HEK293 (cell line): Measurements from ENCODE around the gene CFAP46.

ENCODE experiments used
- CTCF ChIA-PET: fragments of 350-600 bp; formaldehyde crosslinking; extraction: SDS; loops from one replicate; lab custom pipeline; 2021; ENCODE audit warnings: antibody characterized with exemption; lab: Yijun Ruan, JAX
- POLR2A ChIA-PET: fragments of 300-600 bp; formaldehyde crosslinking; extraction: SDS; loops from one replicate; lab custom pipeline; 2020; ENCODE audit warnings: antibody characterized with exemption, inconsistent platforms; lab: Yijun Ruan, JAX
- H3K27ac ChIP-seq: fragments of 200-500 bp; sonication (Bioruptor generic); 2 replicates; pipeline ENCODE4 v1.5.1; 2014; ENCODE audit warnings: low read depth, low read length, control low read depth, inconsistent platforms; ENCODE audit errors: extremely low read depth
- H3K36me3 ChIP-seq, 2 experiments: fragments of 200-500 bp in 1 of 2; sonication (Bioruptor generic) in 1 of 2; 1 replicate in 1 of 2; 2 replicates in 1 of 2; pipeline ENCODE4 v1.5.1; 2014 to 2017; ENCODE audit warnings: inconsistent platforms in 2 of 2, low read length in 2 of 2; ENCODE audit not compliant: control insufficient read depth in 2 of 2, insufficient read depth in 1 of 2
- H3K4me1 ChIP-seq: fragments of 200-500 bp; sonication (Bioruptor generic); 2 replicates; pipeline ENCODE4 v1.5.1; 2014; ENCODE audit warnings: mild to moderate bottlenecking, low read length, inconsistent platforms; ENCODE audit not compliant: control insufficient read depth, insufficient read depth
- H3K4me3 ChIP-seq: 2 replicates; pipeline ENCODE4 v1.5.1; 2011; ENCODE audit warnings: low read depth, mild to moderate bottlenecking, control low read depth, low read length, moderate library complexity
- H3K9me3 ChIP-seq: fragments of 200-500 bp; sonication (Bioruptor generic); 2 replicates; pipeline ENCODE4 v1.5.1; 2014; ENCODE audit warnings: low read depth, low read length, inconsistent platforms; ENCODE audit not compliant: control insufficient read depth, insufficient read depth
- MEIS1 ChIP-seq: sonication (generic); formaldehyde crosslinking; IDR thresholded peaks from 2 replicates; pipeline ENCODE4 v1.8.1; 2022; ENCODE audit warnings: missing genetic modification reagents, mild to moderate bottlenecking, borderline replicate concordance
- YY2 ChIP-seq: fragments of 450-650 bp; formaldehyde crosslinking; IDR thresholded peaks from 2 replicates; pipeline ENCODE4 v1.5.1; 2016; ENCODE audit warnings: missing biosample characterization, missing genetic modification characterization
- ZBTB17 ChIP-seq: fragments of 450-650 bp; formaldehyde crosslinking; IDR thresholded peaks from 2 replicates; pipeline ENCODE4 v1.5.1; 2016; ENCODE audit warnings: missing biosample characterization, missing genetic modification characterization
- ZNF10 ChIP-seq: fragments of 450-650 bp; formaldehyde crosslinking; IDR thresholded peaks from 2 replicates; pipeline ENCODE4 v1.5.1; 2017; ENCODE audit warnings: missing biosample characterization, missing genetic modification characterization
- ZNF114 ChIP-seq: fragments of 450-650 bp; formaldehyde crosslinking; IDR thresholded peaks from 2 replicates; pipeline ENCODE4 v1.5.0; 2017; ENCODE audit warnings: missing biosample characterization, missing genetic modification characterization
- ZNF132 ChIP-seq: fragments of 450-650 bp; formaldehyde crosslinking; IDR thresholded peaks from 2 replicates; pipeline ENCODE4 v1.5.1; 2017; ENCODE audit warnings: missing biosample characterization, missing genetic modification characterization, borderline replicate concordance
- ZNF155 ChIP-seq: fragments of 450-650 bp; formaldehyde crosslinking; IDR thresholded peaks from 2 replicates; pipeline ENCODE4 v1.5.1; 2016; ENCODE audit warnings: missing biosample characterization, missing genetic modification characterization
- ZNF311 ChIP-seq: fragments of 450-650 bp; formaldehyde crosslinking; IDR thresholded peaks from 2 replicates; pipeline ENCODE4 v1.5.1; 2017; ENCODE audit warnings: missing biosample characterization, missing genetic modification characterization, borderline replicate concordance
- ZNF501 ChIP-seq: fragments of 450-650 bp; formaldehyde crosslinking; IDR thresholded peaks from 2 replicates; pipeline ENCODE4 v1.5.1; 2016; ENCODE audit warnings: missing biosample characterization, missing genetic modification characterization
- ZNF585B ChIP-seq: fragments of 450-650 bp; formaldehyde crosslinking; IDR thresholded peaks from 2 replicates; pipeline ENCODE4 v1.5.1; 2016; ENCODE audit warnings: missing biosample characterization, missing genetic modification characterization
- ZSCAN23 ChIP-seq: fragments of 450-650 bp; formaldehyde crosslinking; IDR thresholded peaks from 2 replicates; pipeline ENCODE4 v1.5.1; 2016; ENCODE audit warnings: missing biosample characterization, missing genetic modification characterization
- ZXDB ChIP-seq: fragments of 450-650 bp; formaldehyde crosslinking; IDR thresholded peaks from 2 replicates; pipeline ENCODE4 v1.5.1; 2016; ENCODE audit warnings: missing biosample characterization, missing genetic modification characterization
- TF ChIP-seq, protein P1 (sequence below): fragments of 450-650 bp; formaldehyde crosslinking; IDR thresholded peaks from 2 replicates; pipeline ENCODE4 v1.5.1; 2016; ENCODE audit warnings: missing biosample characterization, missing genetic modification characterization
- TF ChIP-seq, protein P2 (sequence below): fragments of 450-650 bp; formaldehyde crosslinking; IDR thresholded peaks from 2 replicates; pipeline ENCODE4 v1.5.1; 2016; ENCODE audit warnings: missing biosample characterization, missing genetic modification characterization
- TF ChIP-seq, protein P3 (sequence below): fragments of 450-650 bp; formaldehyde crosslinking; conservative IDR thresholded peaks from 2 replicates; pipeline ENCODE4 v1.5.1; 2016; ENCODE audit warnings: low read depth, missing biosample characterization, missing genetic modification characterization
- TF ChIP-seq, protein P4 (sequence below): fragments of 450-650 bp; formaldehyde crosslinking; IDR thresholded peaks from 2 replicates; pipeline ENCODE4 v1.5.0; 2017; ENCODE audit warnings: missing biosample characterization, missing genetic modification characterization, borderline replicate concordance
- TF ChIP-seq, protein P5 (sequence below): fragments of 450-650 bp; formaldehyde crosslinking; IDR thresholded peaks from 2 replicates; pipeline ENCODE4 v1.5.1; 2016; ENCODE audit warnings: missing biosample characterization, missing genetic modification characterization

CFAP46 gene

GRCh38 chr10:132926777-132927650 lies 15.4 kb downstream of the CFAP46 start:
- Histone ChIP-seq H3K4me3 (no peak overlapping the region), H3K36me3 (no peaks in the 10 kb centered on the region), H3K4me1 (no peaks in the 10 kb centered on the region), H3K27ac (no peak overlapping the region), H3K9me3 (no peaks in the 10 kb centered on the region)
- TF ChIP-seq, protein P1, sequence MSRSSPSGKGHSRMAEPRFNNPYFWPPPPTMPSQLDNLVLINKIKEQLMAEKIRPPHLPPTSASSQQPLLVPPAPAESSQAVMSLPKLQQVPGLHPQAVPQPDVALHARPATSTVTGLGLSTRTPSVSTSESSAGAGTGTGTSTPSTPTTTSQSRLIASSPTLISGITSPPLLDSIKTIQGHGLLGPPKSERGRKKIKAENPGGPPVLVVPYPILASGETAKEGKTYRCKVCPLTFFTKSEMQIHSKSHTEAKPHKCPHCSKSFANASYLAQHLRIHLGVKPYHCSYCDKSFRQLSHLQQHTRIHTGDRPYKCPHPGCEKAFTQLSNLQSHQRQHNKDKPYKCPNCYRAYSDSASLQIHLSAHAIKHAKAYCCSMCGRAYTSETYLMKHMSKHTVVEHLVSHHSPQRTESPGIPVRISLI = no peak
- TF ChIP-seq, protein P2, sequence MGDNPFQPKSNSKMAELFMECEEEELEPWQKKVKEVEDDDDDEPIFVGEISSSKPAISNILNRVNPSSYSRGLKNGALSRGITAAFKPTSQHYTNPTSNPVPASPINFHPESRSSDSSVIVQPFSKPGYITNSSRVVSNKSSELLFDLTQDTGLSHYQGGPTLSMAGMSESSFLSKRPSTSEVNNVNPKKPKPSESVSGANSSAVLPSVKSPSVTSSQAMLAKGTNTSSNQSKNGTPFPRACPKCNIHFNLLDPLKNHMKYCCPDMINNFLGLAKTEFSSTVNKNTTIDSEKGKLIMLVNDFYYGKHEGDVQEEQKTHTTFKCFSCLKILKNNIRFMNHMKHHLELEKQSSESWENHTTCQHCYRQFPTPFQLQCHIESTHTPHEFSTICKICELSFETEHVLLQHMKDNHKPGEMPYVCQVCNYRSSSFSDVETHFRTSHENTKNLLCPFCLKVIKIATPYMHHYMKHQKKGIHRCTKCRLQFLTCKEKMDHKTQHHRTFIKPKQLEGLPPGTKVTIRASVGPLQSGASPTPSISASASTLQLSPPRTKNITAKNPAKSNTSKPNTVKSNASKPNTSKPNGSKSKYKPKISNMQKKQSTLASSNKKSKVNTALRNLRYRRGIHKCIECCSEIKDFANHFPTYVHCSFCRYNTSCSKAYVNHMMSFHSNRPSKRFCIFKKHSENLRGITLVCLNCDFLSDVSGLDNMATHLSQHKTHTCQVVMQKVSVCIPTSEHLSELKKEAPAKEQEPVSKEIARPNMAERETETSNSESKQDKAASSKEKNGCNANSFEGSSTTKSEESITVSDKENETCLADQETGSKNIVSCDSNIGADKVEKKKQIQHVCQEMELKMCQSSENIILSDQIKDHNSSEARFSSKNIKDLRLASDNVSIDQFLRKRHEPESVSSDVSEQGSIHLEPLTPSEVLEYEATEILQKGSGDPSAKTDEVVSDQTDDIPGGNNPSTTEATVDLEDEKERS (tag by site-specific recombination) = no peak
- TF ChIP-seq ZNF501 (tag by site-specific recombination) = no peak
- TF ChIP-seq ZNF155 (tag by site-specific recombination) = no peak
- CTCF ChIA-PET = interaction anchor here (0.6 to 1.7 kb wide), 4 partner anchors 10 to 854 kb away, joined by 3 to 6 read pairs (median 3); no protein-coding TSS in a partner anchor
- POLR2A ChIA-PET = no interaction called here

GRCh38 chr10:132926070-132926469 lies 16.3 kb downstream of the CFAP46 start:
- CTCF ChIA-PET = interaction anchor here (0.6 kb wide), 1 partner anchor 853 kb away, joined by 3 read pairs; no protein-coding TSS in a partner anchor
- Histone ChIP-seq H3K9me3 (no peaks in the 10 kb centered on the region), H3K4me1 (no peaks in the 10 kb centered on the region), H3K27ac (no peak overlapping the region)
- TF ChIP-seq ZXDB (tag by site-specific recombination) (no peak), ZBTB17 (tag by site-specific recombination) (no peak), YY2 (tag by site-specific recombination) (no peak)
- TF ChIP-seq, all 188 proteins: peak for 0
- Histone ChIP-seq H3K36me3 (no peaks in the 10 kb centered on the region), H3K4me3 (no peak overlapping the region)
- POLR2A ChIA-PET = no interaction called here

- ChIA-PET POLR2A (no interaction called here), CTCF (no interaction called here)
- Histone ChIP-seq H3K36me3 (no peaks in the 10 kb centered on the region), H3K9me3 (no peaks in the 10 kb centered on the region), H3K4me1 (no peaks in the 10 kb centered on the region), H3K27ac (no peak overlapping the region), H3K4me3 (no peak overlapping the region)
- TF ChIP-seq, protein P3, sequence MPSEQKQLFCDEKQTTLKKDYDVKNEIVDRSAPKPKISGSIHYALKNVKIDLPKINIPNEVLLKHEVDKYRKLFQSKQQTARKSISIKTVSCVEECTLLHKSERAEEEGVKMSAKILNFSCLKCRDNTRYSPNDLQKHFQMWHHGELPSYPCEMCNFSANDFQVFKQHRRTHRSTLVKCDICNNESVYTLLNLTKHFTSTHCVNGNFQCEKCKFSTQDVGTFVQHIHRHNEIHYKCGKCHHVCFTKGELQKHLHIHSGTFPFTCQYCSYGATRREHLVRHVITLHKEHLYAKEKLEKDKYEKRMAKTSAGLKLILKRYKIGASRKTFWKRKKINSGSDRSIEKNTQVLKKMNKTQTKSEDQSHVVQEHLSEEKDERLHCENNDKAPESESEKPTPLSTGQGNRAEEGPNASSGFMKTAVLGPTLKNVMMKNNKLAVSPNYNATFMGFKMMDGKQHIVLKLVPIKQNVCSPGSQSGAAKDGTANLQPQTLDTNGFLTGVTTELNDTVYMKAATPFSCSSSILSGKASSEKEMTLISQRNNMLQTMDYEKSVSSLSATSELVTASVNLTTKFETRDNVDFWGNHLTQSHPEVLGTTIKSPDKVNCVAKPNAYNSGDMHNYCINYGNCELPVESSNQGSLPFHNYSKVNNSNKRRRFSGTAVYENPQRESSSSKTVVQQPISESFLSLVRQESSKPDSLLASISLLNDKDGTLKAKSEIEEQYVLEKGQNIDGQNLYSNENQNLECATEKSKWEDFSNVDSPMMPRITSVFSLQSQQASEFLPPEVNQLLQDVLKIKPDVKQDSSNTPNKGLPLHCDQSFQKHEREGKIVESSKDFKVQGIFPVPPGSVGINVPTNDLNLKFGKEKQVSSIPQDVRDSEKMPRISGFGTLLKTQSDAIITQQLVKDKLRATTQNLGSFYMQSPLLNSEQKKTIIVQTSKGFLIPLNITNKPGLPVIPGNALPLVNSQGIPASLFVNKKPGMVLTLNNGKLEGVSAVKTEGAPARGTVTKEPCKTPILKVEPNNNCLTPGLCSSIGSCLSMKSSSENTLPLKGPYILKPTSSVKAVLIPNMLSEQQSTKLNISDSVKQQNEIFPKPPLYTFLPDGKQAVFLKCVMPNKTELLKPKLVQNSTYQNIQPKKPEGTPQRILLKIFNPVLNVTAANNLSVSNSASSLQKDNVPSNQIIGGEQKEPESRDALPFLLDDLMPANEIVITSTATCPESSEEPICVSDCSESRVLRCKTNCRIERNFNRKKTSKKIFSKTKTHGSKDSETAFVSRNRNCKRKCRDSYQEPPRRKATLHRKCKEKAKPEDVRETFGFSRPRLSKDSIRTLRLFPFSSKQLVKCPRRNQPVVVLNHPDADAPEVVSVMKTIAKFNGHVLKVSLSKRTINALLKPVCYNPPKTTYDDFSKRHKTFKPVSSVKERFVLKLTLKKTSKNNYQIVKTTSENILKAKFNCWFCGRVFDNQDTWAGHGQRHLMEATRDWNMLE (tag by site-specific recombination) = no peak
- TF ChIP-seq ZNF585B (tag by site-specific recombination) = no peak
- TF ChIP-seq, protein P4, sequence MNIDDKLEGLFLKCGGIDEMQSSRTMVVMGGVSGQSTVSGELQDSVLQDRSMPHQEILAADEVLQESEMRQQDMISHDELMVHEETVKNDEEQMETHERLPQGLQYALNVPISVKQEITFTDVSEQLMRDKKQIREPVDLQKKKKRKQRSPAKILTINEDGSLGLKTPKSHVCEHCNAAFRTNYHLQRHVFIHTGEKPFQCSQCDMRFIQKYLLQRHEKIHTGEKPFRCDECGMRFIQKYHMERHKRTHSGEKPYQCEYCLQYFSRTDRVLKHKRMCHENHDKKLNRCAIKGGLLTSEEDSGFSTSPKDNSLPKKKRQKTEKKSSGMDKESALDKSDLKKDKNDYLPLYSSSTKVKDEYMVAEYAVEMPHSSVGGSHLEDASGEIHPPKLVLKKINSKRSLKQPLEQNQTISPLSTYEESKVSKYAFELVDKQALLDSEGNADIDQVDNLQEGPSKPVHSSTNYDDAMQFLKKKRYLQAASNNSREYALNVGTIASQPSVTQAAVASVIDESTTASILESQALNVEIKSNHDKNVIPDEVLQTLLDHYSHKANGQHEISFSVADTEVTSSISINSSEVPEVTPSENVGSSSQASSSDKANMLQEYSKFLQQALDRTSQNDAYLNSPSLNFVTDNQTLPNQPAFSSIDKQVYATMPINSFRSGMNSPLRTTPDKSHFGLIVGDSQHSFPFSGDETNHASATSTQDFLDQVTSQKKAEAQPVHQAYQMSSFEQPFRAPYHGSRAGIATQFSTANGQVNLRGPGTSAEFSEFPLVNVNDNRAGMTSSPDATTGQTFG = no peak
- TF ChIP-seq, protein P5, sequence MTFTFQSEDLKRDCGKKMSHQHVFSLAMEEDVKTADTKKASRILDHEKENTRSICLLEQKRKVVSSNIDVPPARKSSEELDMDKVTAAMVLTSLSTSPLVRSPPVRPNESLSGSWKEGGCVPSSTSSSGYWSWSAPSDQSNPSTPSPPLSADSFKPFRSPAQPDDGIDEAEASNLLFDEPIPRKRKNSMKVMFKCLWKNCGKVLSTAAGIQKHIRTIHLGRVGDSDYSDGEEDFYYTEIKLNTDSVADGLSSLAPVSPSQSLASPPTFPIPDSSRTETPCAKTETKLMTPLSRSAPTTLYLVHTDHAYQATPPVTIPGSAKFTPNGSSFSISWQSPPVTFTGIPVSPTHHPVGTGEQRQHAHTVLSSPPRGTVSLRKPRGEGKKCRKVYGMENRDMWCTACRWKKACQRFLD (tag by site-specific recombination) = no peak
- no peak for TF ChIP-seq ZNF132
- TF ChIP-seq ZSCAN23 (tag by site-specific recombination) = no peak
- TF ChIP-seq ZNF114 = no peak
- no peak for TF ChIP-seq ZNF311 (tag by site-specific recombination)
- TF ChIP-seq ZNF10 (tag by site-specific recombination) = no peak
- TF ChIP-seq MEIS1 = no peak
Measured at GRCh38 chr10:132925614-132926013, 16.8 kb downstream of the CFAP46 start.
